ENCODE measurements around the gene DOCK1. TPM values are rescaled to one million over a fixed set of nuclear protein-coding genes. Genes with fewer than 3 reads are reported as not detected.
"Not testable (repeated sequence)": the region's sequence is repeated elsewhere in the genome, so short reads cannot be mapped to it uniquely, and the experiment has no call there.

The DOCK1 gene
- total RNA-seq, result 0.42 TPM

DNA sequence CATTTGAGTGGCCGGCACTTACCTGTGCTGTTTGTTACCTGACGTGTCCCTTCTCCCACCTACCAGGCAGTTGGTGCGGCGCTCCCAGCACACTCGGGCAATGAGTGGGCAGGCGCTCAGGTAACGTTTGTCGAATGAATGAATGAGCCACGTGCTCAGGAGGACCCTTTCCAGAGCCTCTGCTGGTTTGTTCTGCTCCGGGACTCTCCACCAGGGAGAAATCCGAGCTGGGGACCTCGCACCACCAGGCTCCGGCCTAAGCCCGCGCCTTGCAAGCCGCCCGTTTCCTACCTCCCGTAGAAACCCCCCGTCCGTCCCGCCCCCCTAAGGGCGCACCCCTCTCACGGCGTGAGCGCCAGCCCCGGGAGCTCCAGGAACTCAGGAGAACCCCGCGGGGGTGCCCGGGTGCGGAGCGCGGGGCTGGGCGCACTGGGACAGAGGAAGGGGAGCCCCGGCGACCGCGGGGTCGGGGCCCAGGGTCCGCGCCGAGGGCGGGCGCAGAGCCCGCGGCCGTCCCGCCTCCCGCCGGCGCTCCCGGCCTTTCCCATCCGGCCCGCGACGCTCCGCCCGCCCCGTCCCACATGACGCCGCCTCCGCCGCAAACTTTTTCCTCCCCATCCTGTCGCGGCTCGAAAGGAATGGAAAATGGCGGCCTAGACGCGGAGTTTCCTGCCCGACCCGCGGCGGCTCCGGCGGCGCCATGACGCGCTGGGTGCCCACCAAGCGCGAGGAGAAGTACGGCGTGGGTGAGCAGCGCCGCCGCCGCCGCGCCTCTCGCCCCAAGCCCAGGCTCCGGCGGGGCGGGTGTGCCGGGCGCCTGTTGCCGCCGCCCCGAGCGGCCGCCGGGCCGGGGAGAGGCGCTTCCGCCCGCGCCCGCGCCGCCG, at the start of gene DOCK1:
Gene DOCK1, plus strand, starts transcription at position 611 of the 884 bp plus-strand sequence. Its CDS starts 90 bp downstream, at position 701.
- Histone ChIP-seq H3K27me3 (ENCODE audit: insufficient read depth, low read length) (peaks cover 18% of the 10 kb centered on the region), H3K4me1 (ENCODE audit: insufficient read depth, low read length) (no peaks in the 10 kb centered on the region), H3K4me3 (ENCODE audit: low read length) (no peak within 1 kb of the TSS), H3K9me3 (ENCODE audit: low read depth, low read length) (no peaks in the 10 kb centered on the region)

DNA sequence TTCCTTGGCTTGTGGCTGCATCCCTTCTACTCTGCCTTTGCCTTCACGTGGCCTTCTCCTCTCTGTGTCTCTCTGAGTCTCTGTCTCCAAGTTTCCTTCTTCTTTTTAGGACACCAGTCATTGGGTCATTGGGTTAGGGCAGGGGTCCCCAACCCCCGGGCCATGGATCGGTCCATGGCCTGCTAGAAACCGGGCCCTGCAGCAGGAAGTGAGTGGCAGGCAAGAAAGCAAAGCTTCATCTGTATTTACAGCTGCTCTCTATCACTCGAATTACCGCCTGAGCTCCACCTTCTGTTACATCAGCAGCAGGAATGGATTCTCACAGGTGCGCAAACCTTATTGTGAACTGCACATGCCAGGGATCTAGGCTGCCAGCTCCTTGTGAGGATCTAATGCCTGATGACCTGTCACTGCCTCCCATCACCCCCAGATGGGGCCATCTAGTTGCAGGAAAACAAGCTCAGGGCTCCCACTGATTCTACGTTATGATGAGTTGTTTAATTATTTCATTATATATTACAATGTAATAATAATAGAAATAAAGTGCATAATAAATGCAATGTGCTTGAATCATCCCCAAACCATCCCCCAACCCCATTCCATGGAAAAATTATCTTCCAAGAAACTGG, 47.9 kb upstream of the DOCK1 start:
- no peaks in the 10 kb centered on the region for H3K4me1 ChIP-seq (ENCODE audit: insufficient read depth, low read length)
- no peaks in the 10 kb centered on the region for H3K27me3 ChIP-seq (ENCODE audit: insufficient read depth, low read length)
- no peaks in the 10 kb centered on the region for H3K9me3 ChIP-seq (ENCODE audit: low read depth, low read length)
- no peak overlapping the region for H3K4me3 ChIP-seq (ENCODE audit: low read length)

DNA sequence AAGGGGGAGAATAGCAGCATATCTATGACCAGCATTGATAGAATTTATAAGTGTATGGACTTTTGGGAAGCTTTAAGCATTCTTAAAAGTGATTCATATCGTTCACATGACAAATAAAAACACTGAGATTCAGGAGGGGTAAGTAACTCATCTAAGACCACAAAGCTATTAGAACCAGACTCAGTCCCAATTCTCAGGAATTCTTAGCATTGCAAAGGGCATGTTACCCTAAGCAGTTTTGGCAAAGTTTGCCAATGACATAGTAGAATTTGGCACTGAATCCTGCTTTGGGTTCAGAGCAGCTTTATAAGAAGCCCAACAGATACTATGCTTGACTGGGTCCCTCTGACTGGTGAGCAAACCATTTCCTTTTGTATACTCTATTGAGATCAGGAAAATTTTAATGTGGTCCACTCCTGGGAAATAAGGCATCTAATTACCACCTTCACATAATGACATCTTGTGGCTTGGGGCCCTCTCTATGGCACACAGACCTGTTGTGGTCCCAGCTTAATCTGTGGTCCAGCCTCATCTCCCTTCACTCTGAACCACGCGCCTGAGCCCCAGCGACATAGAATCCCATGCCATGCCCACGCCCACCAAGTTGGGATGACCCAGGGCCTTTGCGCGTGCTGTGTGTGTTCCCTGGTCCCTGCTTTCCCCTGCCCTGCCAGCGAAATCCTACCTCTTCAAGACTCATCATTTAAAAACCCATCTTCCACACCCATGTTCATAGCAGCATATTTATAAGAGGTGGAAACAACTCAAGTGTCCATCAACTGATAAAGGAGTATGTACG, 37.5 kb upstream of the DOCK1 start:
- Histone ChIP-seq H3K27me3 (ENCODE audit: insufficient read depth, low read length) (no peaks in the 10 kb centered on the region), H3K4me1 (ENCODE audit: insufficient read depth, low read length) (no peaks in the 10 kb centered on the region), H3K9me3 (ENCODE audit: low read depth, low read length) (no peaks in the 10 kb centered on the region), H3K4me3 (ENCODE audit: low read length) (no peak overlapping the region)

DNA sequence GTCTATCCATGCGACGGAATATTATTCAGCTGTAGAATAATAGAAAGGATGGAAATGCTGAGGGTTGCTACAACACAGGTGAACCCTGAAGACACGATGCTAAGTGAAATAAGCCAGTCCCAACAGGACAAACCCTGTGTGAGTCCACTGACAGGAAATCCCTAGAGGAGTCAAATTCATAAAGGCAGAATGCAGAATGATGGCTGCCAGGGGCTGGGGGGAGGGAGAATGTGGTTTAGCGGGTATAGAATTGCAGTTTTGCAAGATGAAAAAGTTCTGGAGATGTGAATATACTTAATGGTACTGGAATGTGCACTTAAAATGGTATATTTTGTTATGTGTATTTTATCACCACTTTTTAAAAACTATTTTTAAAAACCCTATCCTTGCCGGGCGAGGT, 36.9 kb upstream of the DOCK1 start:
- H3K4me3 ChIP-seq (ENCODE audit: low read length), result no peak overlapping the region
- H3K4me1 ChIP-seq (ENCODE audit: insufficient read depth, low read length), result no peaks in the 10 kb centered on the region
- H3K9me3 ChIP-seq (ENCODE audit: low read depth, low read length), result no peaks in the 10 kb centered on the region
- H3K27me3 ChIP-seq (ENCODE audit: insufficient read depth, low read length), result no peaks in the 10 kb centered on the region

DNA sequence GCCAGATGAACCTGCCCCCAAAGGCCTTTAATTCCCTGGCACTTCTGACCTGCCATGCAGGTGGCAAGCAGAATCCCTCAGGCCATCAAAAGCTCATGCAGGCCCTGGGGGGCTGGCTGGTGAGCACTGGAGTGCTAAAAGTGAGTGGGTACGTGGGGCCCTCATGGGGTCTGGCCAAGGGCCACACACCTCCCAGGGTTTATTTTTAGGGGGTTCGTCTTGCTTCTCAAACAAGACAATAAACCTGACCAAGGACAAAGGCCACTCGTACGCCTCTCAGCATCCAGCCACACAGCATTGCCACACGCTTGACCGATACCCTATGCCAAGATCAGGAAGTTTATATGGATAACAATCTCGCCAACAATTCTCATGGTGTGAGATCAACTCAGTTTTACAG, 33.1 kb upstream of the DOCK1 start:
- H3K27me3 ChIP-seq (ENCODE audit: insufficient read depth, low read length), result no peaks in the 10 kb centered on the region
- no peaks in the 10 kb centered on the region for H3K4me1 ChIP-seq (ENCODE audit: insufficient read depth, low read length)
- H3K4me3 ChIP-seq (ENCODE audit: low read length), result no peak overlapping the region
- H3K9me3 ChIP-seq (ENCODE audit: low read depth, low read length), result no peaks in the 10 kb centered on the region

DNA sequence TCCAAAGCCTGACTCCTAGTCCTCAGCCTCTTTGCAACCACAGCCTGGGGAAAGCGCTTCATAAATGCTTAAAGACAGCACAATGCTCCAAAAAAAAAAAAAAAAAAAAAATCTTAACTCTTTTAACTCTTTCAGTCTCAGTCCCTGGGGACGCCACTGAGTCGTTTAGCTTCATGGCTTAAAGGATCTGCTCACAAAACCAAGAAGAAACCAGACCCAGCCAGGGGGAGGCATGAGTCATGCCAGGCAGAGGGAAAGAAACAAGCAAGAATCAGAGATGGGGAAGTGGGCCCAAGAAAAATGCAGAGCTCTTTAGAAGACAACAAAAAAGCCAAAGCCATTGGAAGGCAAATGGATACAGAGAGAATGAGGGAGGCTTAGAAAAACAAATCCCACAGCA, 32.5 kb upstream of the DOCK1 start:
- H3K4me3 ChIP-seq (ENCODE audit: low read length), result no peak overlapping the region
- no peaks in the 10 kb centered on the region for H3K27me3 ChIP-seq (ENCODE audit: insufficient read depth, low read length)
- no peaks in the 10 kb centered on the region for H3K4me1 ChIP-seq (ENCODE audit: insufficient read depth, low read length)
- H3K9me3 ChIP-seq (ENCODE audit: low read depth, low read length), result no peaks in the 10 kb centered on the region

DNA sequence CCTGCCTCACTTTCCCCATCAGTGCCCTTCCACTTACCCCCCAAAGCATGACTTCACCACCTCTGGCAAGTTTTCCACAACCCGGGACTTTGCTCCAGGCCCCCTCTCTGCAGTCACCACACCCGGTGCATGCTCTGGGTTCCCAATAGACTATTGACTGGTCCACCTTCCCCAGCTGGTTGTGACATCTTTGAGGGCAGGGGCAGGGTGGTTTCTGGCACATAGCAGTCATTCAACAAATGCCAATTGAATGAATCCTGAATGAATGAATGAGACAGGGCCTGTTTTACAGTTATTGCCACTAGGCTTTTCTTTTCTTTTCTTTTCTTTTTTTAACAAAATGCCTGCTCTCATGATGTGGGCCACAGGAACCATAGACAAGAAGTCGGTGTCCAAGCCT, 28.8 kb upstream of the DOCK1 start:
- Histone ChIP-seq H3K4me1 (ENCODE audit: insufficient read depth, low read length) (no peaks in the 10 kb centered on the region), H3K27me3 (ENCODE audit: insufficient read depth, low read length) (no peaks in the 10 kb centered on the region), H3K9me3 (ENCODE audit: low read depth, low read length) (no peaks in the 10 kb centered on the region), H3K4me3 (ENCODE audit: low read length) (no peak overlapping the region)

DNA sequence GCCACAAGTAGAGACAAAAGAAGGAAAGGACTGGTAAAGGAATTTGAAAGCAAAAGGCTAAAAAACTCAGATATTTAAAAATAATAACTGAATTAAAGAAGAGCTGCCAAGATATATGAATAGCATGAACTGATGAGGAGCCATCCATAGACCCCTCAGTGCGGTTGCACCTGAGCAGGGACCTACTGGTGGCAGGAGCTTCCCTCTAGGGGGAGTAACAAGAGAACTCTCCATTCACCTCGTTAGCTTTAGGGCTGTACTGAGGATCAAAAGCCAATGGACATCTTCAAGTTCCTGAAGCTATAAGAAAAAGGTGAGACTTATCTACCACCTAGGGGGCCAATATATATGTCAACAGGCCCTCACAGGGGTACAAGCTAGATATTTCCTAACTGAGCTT, 27.8 kb upstream of the DOCK1 start:
- no peaks in the 10 kb centered on the region for H3K4me1 ChIP-seq (ENCODE audit: insufficient read depth, low read length)
- no peaks in the 10 kb centered on the region for H3K27me3 ChIP-seq (ENCODE audit: insufficient read depth, low read length)
- H3K9me3 ChIP-seq (ENCODE audit: low read depth, low read length), result no peaks in the 10 kb centered on the region
- no peak overlapping the region for H3K4me3 ChIP-seq (ENCODE audit: low read length)

DNA sequence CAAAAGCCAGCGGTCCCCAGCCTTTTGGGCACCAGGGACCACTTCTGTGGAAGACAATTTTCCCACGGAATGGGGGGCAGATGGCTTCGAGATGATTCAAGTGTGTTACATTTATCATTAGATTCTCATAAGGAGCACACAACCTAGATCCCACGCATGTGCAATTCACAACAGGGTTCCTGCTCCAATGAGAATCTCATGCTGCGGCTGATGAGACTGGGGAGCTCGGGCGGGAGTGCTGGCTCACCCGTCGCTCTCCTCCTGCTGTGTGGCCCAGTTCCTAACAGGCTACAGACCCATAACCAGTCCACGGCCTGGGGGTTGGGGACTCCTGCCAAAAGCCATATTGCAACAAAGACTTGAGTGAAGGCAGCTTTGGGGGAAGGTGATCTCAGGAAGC, 26.6 kb upstream of the DOCK1 start:
- Histone ChIP-seq H3K27me3 (ENCODE audit: insufficient read depth, low read length) (no peaks in the 10 kb centered on the region), H3K4me3 (ENCODE audit: low read length) (no peak overlapping the region), H3K9me3 (ENCODE audit: low read depth, low read length) (no peaks in the 10 kb centered on the region), H3K4me1 (ENCODE audit: insufficient read depth, low read length) (no peaks in the 10 kb centered on the region)

DNA sequence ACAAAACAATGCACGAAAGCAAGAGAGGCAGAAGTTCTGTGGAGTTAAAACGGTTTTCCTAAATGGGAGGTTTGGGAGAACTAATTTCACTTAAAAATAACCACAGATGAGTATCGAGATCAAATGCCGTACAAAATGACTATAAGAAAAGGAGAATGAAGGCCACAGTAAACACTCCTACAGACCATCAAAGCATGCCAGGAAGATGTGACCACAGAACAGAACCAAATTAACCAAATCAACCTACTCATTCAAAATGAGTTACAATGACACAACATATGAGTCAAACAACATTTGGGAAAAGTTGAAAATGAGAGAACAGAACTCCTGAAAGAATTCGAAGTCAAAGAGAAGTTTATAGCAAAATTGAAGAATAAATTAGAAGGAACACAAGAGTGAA, 24.3 kb upstream of the DOCK1 start:
- Histone ChIP-seq H3K9me3 (ENCODE audit: low read depth, low read length) (no peaks in the 10 kb centered on the region), H3K4me3 (ENCODE audit: low read length) (no peak overlapping the region), H3K27me3 (ENCODE audit: insufficient read depth, low read length) (no peaks in the 10 kb centered on the region), H3K4me1 (ENCODE audit: insufficient read depth, low read length) (no peaks in the 10 kb centered on the region)

DNA sequence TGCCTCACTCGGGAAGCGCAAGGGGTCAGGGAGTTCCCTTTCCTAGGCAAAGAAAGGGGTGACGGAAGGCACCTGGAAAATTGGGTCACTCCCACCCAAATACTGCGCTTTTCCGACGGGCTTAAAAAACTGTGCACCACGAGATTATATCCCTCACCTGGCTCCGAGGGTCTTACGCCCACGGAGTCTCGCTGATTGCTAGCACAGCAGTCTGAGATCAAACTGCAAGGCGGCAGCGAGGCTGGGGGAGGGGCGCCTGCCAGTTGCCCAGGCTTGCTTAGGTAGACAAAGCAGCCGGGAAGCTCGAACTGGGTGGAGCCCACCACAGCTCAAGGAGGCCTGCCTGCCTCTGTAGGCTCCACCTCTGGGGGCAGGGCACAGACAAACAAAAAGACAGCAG, 23.2 kb upstream of the DOCK1 start:
- not testable (repeated sequence) for H3K4me1 ChIP-seq (ENCODE audit: insufficient read depth, low read length); H3K27me3 ChIP-seq (ENCODE audit: insufficient read depth, low read length); H3K9me3 ChIP-seq (ENCODE audit: low read depth, low read length); H3K4me3 ChIP-seq (ENCODE audit: low read length)

DNA sequence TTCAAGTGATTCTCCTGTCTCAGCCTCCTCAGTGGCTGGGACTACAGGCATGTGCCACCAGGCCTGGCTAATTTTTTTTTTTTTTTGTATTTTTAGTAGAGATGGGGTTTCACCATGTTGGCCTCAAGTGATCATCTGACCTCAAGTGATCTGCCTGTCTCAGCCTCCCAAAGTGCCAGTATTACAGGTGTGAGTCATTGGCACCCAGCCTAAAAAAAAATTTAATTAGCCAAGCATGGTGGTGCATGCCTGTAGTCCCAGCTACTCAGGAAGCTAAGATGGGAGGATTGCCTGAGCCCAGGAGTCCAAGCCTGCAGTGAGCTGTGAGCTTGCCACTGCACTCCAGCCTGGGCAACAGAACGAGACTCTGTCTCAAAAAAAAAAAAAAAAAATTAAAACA, 16.8 kb upstream of the DOCK1 start:
- not testable (repeated sequence) for H3K4me3 ChIP-seq (ENCODE audit: low read length); H3K27me3 ChIP-seq (ENCODE audit: insufficient read depth, low read length); H3K9me3 ChIP-seq (ENCODE audit: low read depth, low read length); H3K4me1 ChIP-seq (ENCODE audit: insufficient read depth, low read length)

DNA sequence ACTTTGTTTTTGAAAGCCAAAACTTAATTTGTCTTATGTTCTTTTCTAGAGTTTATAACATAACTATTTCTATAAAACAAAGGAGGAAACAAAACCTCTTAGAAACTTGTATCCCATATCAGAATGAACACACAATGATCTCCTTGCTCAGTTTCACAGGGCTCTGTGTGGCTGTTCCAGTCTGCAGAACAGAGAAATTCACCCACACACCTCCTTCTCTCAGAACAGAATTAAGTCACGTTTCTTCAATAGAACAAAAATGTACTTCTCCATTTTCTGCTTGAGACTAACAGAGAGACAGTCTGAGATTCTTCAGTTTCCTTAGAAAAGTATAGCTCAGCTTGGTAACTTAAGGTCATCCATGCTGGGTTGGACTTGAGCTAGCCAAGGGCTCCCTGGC, 15.8 kb upstream of the DOCK1 start:
- H3K4me1 ChIP-seq (ENCODE audit: insufficient read depth, low read length), result no peaks in the 10 kb centered on the region
- H3K9me3 ChIP-seq (ENCODE audit: low read depth, low read length), result no peaks in the 10 kb centered on the region
- H3K27me3 ChIP-seq (ENCODE audit: insufficient read depth, low read length), result no peaks in the 10 kb centered on the region
- H3K4me3 ChIP-seq (ENCODE audit: low read length), result no peak overlapping the region

DNA sequence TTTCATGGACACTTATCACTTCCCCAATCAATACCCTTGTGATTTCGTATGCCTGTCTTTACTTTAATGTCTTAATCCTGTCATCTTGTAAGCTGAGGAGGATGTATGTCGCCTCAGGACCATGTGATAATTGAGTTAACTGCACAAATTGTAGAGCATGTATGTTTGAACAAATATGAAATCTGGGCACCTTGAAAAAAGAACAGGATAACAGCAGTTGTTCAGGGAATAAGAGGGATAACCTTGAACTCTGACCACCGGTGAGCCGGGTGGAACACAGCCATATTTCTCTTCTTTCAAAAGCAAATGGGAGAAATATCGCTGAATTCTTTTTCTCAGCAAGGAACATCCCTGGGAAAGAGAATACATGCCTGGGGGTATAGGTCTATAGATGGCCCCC, 14.4 kb upstream of the DOCK1 start:
- not testable (repeated sequence) for H3K9me3 ChIP-seq (ENCODE audit: low read depth, low read length)

More for the DNA sequence above, 14.4 kb upstream of the DOCK1 start:
- not testable (repeated sequence) for H3K27me3 ChIP-seq (ENCODE audit: insufficient read depth, low read length); H3K4me3 ChIP-seq (ENCODE audit: low read length); H3K4me1 ChIP-seq (ENCODE audit: insufficient read depth, low read length)

Data from mononuclear cell (primary cell).